HG03139 (cell line): ENCODE results near the gene DAB1.

ENCODE experiments used
- ATAC-seq: cut with Tn5 transposase; IDR thresholded peaks from one replicate; pipeline ENCODE4 v1.9.1; 2021; ENCODE audit not compliant: unreplicated experiment

The DAB1 gene

DNA sequence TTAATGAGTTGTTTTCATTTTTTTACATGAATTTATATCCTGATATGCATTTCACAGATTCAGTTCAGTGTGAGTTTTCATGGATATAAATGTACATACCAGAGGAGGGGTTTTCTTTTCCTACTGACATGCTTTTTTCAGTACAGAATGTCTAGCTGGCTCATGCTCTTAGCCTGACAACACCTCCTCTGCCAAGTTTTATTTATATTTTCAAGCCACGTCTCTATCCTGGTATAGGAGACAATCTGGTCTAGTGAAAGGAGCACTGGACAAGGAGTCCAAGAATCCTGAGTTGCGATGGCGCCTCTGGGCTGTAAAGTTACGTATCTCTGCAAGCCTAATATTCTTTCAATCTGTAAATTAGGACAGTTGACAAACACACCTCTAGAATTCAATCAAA lies 4.9 kb downstream of the DAB1 start:
- ATAC-seq = no peak

DNA sequence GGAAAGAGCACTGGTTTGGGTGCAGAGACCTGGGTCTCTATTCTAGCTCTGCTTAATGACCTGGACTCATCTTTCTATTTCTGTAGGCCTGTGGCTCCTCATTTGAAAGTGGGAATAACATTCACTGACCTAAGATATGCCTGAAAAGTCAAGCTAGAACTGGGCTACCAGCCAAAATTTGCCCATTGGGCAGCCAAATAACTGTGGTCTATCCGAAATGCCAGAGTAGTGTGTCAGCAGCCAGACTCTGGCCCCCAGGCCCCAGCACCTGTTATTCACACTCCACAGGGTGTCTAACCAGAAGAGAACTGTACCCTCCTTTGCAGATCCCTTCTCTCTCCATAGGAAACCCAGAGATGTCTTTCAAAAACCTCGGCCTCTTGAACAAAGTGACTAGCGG lies 12.6 kb downstream of the DAB1 start:
- ATAC-seq = no peak

DNA sequence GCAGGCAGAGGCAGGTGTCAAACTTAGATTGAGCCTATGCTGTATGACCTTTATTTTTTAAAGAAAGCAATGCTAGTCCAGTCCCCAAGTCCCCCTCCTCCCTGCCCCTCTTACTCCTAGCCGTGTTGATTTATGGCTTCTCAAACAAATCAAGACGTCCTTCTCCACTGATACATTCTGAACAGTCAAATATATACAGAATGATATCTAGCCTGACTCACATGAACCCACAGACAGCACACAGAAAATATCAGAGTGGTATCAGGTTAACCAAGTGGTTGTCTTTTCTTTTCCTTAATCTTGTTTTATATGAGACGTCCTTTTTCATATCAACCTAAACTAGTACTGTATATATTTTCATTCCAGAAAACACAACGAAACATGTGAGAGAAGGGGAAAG lies 13.4 kb downstream of the DAB1 start:
- no peak for ATAC-seq

DNA sequence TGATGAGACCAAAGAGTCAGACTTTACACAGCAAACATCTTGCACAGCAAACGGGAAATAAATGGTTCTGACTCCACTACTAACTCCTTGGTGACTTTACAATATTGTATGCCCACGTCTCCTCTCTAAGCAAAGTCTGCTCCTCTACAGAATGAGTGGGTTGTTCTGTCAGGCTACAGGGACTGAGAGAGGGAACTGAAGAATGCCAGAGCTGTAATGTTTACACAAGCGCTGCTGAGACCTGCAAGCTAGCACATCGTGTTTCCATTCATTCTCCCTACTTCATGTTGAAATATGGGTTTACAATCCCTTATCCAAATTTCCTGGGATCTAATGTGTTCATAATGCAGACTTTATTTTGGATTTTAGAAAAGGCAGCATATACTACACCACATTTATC lies 15.9 kb downstream of the DAB1 start:
- ATAC-seq = no peak

DNA sequence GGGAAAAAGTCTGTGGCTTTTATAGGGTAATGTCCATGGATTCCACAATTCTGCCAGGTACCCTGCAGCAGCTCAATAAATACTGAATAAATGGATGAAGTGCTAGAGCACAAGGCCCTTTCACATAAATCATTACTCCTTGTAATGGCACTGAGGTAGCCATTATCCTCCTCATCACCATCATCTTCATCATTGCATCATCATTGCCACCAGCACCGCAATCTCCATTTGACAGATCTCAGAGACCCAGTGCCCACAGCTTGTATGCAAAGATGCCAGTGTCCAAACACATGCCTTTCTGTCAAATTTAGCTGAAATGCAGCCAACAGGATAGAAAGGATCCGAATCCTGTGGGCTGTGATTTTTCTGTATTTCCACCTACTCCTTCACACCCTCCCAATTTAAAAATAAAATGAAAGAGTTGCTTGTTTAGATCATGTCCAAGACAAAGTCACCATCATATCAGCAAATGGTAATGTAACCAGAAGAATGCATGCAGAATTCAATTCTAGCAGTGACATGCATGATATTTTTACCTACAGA lies 17.4 kb downstream of the DAB1 start:
- ATAC-seq = no peak

DNA sequence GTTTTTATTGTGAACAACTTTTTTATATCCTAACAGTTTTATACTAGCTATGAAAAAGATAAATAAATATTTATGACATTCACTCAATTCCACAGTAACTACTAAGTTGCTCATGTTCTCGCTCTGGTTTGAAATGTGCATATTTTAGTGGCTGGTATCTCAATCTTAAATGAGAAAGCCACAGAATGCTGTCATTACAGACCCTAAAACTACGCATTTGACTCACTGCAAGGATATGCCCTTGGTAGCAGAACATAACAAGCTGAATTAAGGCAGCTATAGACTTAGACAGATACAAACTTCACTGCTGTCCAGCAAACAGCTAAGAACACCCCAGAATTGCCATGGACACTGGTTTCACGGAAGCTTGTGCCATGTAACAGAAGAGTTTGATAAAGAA lies 19.0 kb downstream of the DAB1 start:
- ATAC-seq = no peak

DNA sequence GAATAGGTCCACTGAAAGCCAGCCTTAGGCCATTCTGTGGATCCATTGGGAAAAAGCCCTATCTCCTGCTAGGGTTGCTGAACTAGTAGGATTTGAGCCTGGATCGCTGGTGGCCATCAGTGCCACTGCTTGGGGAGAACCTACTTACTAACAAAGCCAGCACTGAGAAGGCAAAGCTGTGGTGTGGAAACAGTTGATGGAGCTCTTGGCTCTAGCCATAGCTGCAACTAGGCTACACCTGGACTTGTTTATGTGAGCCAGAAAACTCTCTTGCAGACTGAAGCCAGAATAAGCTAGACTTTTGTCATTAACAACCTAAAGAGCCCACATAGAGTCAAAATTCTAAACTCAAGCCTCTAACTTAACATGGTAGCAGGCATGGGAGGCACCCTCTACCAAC lies 20.7 kb downstream of the DAB1 start:
- ATAC-seq = no peak

DNA sequence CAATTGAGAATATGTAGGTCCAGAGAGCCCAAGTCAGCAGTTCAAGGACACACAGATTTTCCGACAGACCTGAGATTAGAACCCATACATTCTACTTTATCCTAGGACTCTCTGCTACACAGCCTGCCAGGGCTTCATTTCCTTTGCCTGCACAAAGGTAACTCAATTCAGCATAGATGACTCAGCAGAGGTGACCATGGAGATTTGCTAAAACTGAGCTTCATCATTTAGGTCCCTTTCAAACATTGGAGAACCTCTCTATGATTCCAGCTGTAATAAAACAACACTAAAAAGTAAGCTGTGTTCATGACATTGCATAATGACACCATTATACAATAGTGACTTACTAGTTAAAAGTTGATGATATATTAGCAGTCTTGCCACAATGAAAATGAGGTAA lies 22.2 kb downstream of the DAB1 start:
- no peak for ATAC-seq

DNA sequence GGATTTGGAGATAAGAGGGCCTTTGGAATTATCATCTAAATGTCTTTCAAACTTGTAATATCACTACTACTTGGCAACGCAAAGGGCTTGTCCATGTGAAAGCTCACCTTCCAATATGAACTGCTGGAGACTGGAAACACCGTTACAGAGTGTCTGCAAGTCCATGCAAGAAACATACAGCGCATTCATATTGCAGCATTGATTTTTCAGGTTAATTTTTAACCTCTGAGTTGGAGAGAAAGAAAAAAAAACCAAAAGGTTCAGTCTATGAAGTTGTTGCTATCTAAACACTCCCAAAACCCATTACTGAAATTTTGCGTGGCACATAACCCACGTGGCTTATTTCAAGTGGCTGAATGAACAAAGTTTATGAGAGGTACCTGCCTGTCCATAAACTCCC lies 23.8 kb downstream of the DAB1 start:
- ATAC-seq = no peak

DNA sequence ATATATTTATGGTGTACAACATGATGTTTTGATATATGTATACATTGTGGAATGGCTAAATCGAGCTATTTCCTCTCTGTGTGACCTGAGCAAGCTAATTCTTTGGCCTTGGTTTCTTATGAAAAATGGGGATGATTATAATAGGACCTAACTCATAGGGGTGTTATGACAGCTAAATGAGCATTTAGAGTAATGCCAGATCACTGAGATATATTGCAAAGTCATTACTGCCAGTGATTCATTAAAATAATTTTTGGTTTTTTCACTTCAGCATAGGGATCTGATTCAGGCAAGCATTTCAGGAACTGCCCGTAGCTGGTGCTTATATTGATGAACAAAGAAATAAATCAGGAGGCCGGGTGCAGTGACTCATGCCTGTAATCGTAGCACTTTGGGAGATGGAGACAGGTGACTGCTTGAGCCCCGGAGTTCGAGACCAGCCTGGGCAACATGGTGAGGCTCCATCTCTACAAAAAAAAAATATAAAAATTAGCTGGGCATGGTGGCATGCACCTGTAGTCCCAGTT lies 30.7 kb downstream of the DAB1 start:
- no peak for ATAC-seq

DNA sequence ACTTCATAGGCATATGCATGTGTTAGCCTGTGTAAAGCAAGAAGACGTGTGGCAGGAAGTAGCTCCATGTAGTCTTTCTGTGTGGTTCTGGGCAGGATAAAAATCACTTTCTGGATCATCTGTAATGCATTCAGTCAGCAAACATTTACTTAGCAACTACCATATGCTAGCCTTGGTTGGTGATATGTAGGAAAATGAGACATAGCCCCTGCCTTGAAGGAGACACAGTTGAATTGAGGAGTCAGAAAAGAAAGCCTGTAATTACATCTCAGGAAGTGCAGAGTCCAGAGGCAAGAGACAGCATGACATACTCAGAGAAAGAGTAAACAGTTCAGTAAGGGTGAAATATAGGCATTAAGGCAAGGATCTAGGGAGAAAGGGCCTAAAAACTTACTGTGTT lies 38.5 kb downstream of the DAB1 start:
- no peak for ATAC-seq

DNA sequence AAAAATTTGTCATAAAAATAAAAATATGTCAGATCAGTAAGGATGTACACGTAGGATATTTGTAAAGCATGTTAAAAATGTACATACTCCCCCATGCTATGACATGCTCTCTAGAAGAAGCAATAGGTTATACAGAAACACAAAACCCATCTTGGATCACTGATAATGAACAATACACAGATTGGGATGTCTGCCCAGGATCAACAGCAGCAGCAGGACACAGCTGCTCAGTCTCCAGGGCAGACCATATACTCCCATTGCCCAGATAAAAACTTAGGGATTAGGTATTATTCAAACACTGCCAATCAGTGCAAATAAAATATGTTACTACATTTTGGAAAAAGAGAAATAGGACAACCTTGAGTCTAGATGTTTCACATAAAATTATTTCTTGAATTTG lies 39.0 kb downstream of the DAB1 start:
- ATAC-seq = no peak

DNA sequence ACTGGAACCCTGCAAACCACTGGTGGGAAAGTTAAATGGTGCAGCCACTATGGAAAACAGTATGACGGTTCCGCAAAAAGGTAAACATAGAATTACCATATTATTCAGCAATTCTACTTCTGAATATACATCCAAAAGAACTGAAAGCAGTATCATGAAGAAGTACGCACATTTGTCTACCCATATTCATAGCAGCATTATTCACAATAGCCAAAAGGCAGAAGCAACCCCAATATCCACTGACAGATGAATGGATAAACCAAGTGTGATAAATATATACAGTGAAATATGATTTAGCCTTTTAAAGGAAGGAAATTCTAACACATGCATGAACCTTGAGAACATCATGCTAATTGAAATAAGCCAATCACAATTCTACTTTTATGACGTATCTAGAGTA lies 39.6 kb downstream of the DAB1 start:
- ATAC-seq = no peak

DNA sequence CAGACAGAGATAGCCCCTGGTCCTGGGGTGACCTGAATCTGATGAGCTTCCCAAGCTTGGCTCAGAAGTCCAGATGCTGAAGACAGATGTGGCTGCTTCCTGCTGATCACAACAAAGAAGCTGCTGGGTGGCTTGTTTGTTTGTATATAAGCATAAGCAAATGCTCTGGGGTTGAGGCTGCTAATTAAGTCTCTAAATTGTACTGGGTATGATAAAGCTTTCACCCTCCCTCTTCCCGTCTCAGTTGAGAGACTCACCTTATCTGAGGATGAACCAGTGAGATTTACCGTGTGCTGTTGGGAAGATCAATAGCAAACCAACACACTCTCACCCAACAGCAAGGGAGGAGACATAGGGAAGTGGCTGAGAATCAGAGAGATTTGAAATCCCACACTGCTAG lies 42.0 kb downstream of the DAB1 start:
- ATAC-seq = no peak

DNA sequence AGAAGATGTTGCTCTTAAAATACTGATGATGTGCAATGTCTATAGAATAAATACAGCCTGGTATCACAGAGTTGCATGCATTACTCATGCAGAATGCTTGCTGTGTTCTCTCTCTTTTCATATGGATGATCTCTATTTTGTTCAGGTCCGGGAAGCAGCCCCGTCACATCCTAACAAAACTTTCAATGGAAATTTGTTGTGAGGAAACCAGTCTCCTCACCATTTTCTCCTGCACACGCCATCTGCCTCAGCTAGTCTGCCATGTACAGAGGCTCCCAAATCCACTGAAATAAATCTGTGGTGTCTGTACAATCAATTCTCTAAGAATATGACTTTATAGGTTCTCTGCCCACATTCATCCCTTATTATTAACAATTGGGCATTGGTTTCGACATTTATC lies 42.4 kb downstream of the DAB1 start:
- no peak for ATAC-seq

DNA sequence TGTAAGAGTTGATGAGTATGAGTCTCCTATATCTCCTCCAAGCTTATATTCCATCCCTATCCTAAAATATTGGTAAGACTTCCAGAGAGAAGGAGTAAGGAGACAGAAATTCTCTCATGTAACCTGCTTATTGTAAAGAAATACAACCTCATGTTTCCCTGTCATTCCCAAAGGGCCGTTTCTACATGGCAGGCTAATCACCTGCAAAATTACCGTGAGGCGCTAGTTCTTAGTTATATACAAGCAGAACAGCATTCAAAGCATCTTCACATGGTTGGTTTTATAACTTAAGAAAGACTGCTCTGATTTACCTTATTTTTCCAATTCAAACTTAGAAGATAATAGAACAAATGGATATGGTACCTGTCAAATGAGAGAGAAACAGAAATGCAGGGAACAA lies 42.9 kb downstream of the DAB1 start:
- ATAC-seq = no peak

DNA sequence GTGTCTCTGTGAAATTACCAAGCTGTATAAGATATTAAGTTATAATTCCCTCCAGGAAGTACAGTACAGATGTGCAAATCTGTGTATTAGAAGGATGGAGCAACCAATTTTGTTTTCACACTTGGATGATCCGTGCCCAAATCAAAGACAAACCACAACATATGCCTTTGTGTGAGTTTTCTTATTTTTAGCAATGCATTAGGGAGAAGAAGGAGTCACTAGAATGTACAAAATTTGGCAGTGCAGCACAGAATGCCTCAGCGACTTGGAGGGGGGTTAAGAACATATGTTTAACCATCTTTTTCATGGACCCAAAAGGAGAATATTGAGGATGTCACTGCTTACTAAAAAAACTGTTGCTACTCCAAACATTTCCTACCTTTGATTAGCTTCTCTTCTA lies 45.3 kb downstream of the DAB1 start:
- no peak for ATAC-seq

DNA sequence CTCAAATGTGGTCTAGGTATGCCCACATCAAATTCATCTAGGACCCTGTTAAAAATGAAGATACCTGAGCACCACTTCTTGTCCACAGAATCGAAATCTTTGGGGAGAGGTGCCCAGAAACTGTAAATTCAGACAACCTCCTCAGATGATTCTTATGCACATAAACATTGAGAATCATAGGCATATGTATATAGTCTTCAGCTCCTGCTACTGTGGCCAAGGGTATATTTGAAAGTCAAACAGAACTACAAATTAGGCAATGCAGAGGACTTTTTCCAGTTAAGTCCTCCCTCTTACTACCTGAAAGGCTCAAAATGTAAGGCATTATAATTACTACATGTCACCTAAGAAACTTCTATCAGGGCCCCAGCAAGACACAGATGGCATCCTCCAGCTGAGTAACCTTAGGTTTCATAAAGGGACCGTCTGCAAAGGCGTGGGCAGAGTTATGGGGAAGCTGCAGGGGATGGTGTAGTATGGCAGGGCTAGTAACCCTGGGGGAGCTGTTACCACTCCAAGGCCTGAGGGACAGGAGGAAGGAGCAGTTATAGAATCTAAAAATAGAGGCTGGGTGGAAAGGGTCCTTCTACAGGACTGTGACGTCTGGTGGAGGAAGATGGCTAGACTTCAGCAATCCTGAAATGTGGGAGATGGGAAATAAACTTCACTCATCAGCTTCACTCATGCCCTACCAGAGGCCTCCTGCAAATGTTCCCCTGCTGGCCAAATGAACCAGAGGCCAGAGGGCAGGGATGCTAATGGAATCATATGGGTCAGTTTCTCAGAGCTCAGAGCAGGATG lies 46.3 kb downstream of the DAB1 start:
- ATAC-seq = no peak

DNA sequence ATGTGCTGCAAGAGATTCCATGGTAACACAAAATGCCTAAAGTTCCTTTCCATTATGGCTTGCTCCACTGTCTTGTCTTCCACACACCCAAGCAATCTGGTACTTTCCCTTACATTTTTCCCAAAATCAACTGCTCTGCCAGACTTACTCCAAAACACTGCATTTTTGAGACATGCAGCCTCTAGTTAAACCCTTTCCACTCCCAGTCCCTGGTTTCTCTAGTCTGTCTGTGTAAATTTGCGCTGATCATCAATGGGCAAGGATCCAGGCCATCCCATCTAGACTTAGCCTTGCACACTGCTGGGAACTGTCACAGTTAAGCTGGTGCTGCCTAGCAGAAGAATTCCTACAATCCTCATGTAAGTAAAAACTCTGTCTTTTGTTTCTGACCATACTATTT lies 47.8 kb downstream of the DAB1 start:
- no peak for ATAC-seq

DNA sequence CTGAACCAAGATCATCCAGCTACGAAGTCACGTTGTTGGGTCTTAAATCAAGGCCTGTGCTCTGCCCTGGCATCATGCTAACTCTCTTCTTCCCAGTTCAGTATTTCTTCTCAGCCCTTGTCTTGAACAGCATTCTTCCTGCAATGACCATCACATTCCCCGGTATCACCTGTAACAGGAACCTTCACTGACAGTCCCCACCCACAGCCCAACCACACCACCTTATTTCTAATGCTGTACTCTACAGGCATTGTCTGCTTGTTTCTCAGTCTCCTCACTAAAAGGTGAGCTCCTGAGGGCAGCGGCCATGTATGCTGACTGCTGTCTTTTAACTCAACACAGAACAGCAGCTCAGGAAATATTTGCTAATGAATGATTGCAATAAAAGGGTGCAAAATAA lies 54.0 kb downstream of the DAB1 start:
- ATAC-seq = no peak

DNA sequence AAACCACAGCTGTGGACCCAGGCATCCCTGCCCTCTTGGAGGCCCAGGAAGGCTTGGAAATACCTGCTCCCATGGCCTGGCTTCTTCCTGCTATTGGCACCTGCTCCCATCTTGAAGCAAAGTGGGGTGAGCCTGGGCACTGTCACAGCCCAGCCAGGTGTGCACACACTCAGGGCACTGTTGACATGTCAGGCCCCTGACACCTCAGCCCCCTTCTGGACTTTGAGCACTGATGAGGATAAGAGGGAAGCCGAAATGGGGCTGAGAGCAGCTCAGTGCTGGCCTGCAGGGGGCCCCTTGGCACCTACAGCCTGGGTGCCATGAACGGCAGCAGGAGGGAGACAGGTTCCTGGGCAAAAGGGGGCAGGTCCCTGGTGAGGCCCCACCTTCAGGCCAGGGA lies 55.9 kb downstream of the DAB1 start:
- no peak for ATAC-seq

DNA sequence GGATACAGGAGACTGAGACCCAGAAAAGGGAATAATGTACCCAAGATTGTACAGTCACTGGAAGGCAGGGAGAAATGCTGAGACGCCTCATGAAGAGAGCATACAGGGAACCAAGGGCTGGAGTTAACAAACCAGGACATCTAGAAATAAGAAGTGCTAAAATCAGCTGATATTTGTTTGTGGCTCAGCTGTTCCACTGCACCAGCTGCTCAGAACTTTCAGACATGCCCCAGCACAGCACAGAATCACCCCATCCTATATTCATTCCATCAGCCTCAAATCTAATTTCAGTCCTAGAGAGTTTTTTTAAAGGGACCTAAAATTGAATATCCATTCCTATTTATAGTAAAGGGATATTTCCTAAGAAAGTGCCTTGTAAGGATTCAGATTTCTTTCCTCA lies 60.2 kb downstream of the DAB1 start:
- ATAC-seq = no peak

DNA sequence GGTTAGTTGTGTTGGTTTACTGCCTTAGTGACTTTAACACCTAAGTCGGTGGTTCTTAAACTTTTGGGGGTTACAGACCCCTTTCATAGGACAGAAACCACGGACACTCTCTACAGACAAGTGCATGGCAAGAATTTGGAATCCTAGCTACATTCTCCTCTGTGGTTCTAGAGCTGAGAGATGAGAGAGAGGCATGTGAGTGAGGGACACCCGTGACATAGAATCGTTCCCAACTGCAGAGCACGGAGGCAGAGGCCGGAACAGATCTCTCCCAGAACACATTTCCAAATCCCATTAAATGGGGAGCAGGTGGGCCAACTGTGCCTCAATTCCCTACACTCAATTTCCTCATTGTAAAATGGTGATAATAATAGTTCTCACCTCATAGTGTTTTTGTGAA lies 60.7 kb downstream of the DAB1 start:
- no peak for ATAC-seq
